Measurements from ENCODE around the gene MELTF. TPM values are rescaled to one million over a fixed set of nuclear protein-coding genes. Genes with fewer than 3 reads are reported as not detected.

Gene MELTF
- total RNA-seq, 6 experiments from 2014 or later = 0.42 to 5.3 (median 2.0) TPM

DNA sequence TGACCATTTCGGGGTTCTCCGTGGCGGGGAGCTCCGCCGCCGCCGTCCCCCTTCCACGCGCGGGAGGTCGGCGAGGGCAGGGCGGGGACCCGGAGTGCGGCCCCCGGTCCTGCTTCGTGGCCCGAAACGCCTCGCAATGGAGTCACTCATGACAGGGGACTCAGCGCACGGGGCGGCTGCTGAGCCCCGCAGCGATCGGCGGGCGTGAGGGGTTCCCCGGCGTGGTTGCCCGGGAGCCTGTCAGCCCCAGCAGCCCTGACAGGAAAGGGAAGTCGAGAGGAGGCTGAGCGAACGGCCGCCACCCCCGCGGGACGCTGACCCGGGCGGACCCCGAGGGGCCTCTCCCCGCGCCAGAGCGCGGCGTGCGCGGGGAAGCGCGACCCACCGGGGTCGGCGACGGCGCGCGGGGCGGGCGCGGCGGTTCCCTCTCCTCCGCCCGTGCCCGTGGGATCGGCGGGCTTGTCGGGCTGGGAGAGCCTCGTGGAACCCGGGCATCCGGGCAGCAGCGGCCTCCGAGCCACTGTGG is 60.4 kb downstream of the MELTF start:
- H3K9me3 ChIP-seq = no peaks in the 10 kb centered on the region
- ATAC-seq (peak; percentile 26 to 47 (median 32)), DNase-seq (peak in 1 of 3 donors; percentile 55)
- peaks cover 0 to 6% (median 0%) of the 10 kb centered on the region in 4 donors for H3K4me1 ChIP-seq
- no CpG with 5 or more reads among the region's 72 CpGs for WGBS (ENCODE audit: insufficient coverage, low coverage, low lambda C conversion rate, missing lambda C conversion rate)
- peak overlapping the region; percentile 70 to 90 (median 74) for H3K4me3 ChIP-seq
- TF ChIP-seq, protein P1, sequence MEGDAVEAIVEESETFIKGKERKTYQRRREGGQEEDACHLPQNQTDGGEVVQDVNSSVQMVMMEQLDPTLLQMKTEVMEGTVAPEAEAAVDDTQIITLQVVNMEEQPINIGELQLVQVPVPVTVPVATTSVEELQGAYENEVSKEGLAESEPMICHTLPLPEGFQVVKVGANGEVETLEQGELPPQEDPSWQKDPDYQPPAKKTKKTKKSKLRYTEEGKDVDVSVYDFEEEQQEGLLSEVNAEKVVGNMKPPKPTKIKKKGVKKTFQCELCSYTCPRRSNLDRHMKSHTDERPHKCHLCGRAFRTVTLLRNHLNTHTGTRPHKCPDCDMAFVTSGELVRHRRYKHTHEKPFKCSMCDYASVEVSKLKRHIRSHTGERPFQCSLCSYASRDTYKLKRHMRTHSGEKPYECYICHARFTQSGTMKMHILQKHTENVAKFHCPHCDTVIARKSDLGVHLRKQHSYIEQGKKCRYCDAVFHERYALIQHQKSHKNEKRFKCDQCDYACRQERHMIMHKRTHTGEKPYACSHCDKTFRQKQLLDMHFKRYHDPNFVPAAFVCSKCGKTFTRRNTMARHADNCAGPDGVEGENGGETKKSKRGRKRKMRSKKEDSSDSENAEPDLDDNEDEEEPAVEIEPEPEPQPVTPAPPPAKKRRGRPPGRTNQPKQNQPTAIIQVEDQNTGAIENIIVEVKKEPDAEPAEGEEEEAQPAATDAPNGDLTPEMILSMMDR (IDR thresholded peaks at IDR 0.05) = no peak
- TF ChIP-seq POLR2A (IDR thresholded peaks at IDR 0.05) = no peak
- H3K27me3 ChIP-seq = no peaks in the 10 kb centered on the region
- no peaks in the 10 kb centered on the region for H3K36me3 ChIP-seq
- H3K27ac ChIP-seq = peak overlapping the region in 2 of 3 donors; percentile 22 to 67
- intact Hi-C loops (cut with DNase I) = loop anchor here in 1 of 2 donors (10.0 kb wide), 1 partner anchor 124 kb away; no protein-coding TSS in a partner anchor

DNA sequence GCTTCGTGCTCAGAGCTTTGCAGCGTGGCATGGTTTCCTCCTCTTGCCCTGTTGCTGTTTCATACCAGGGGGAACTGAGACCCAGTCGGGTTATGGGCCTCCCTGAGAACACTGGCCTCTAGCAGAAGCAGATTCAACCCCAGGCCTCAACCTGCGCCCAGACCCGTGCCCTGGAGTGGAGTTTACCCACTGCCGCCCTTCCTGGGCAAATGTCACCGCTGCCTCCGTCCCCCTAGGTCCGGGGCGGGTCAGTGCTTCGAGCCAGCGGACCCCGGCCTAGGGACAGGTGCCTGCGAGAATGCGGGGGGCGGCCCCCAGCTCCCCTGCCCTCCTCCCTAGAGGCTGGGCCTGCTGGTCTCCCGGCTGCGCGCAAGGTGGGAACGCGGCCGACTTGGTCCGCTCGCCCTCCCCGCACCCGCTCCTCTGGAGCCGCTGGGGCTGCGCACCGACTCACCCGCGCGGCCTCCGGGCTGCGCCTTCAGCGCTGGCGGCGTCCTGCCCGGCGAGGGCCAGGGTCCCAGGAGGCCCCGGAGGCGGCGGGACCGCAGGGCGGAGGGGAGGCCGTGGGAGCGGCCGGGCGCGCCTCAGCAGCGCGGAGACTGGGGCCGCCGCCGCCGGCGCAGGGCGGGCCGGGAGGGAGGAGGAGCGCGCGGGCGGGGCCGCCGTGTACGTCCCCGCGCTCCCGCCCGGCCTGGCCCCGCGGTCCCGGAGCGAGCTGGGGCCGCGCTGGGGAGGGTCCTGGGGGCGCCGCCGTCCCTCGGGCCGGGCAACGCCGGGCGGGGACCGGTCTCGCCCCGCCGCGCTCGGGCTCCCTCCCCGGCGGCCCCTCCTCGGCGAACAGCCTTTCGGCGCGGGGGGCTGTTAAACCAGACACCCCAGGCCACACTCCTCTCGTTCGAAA is 61.1 kb downstream of the MELTF start, which contains the start of gene PIGZ:
Gene PIGZ, minus strand, starts transcription at position 601 of the 901 bp plus-strand sequence. CDS start 16,802 bp downstream, outside the sequence.
- intact Hi-C loops (cut with DNase I) = loop anchor here in 1 of 2 donors (10.0 kb wide), 1 partner anchor 124 kb away; no protein-coding TSS in a partner anchor
- Histone ChIP-seq H3K4me1 (peaks cover 0 to 6% (median 0%) of the 10 kb centered on the region in 4 donors), H3K27me3 (no peaks in the 10 kb centered on the region), H3K27ac (peak within 1 kb of the TSS in 2 of 3 donors; percentile 22 to 67), H3K36me3 (no peaks in the 10 kb centered on the region), H3K4me3 (peak within 1 kb of the TSS; percentile 70 to 90 (median 79)), H3K9me3 (no peaks in the 10 kb centered on the region)
- TF ChIP-seq, protein P1 (IDR thresholded peaks at IDR 0.05) = no peak
- TF ChIP-seq POLR2A (IDR thresholded peaks at IDR 0.05) = peak; percentile 38
- WGBS (ENCODE audit: insufficient coverage, low coverage, low lambda C conversion rate, missing lambda C conversion rate) = no CpG with 5 or more reads among the region's 98 CpGs
- ATAC-seq (peak; percentile 77 to 85 (median 83)), DNase-seq (peak in 1 of 3 donors; percentile 53)

DNA sequence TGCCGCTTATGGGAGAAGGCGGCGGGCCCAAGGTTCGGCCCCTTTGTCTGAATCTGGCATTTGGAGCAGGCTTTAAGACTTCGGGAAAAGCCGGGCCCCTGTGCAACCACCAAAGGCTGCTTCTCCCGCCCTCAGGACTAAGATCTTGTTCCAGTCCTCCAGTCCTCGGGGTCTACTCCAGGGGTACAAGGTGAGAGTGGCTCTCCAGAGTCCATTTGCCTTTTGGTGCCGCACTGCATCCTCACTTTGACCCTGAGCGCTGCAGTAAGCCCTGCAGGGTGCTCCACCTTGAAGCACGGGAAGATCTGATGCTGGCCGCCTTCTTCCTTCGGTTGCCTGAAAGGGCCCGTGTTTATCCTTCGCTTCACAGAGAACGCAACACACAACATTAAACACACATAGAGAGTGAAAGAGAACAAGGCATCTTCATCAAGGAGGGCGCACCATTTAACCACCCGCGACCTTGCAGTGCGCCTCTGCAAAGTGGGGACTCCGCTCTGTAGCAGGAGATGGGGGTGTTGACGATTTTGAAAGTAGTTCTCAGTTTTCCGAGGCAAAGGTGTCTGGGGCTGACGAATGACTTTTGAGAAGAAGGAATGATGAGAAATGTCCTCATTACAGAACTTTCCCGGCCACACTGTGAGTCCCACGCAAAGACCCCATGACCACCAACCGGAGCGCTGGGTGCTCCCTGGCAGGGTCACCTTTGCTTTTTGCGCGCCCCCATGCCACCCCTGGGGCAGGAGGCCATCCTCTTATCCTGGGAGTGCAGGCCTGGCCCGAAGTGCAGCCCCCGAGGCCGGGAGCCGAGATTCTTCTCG is 62.0 kb downstream of the MELTF start:
- Histone ChIP-seq H3K9me3 (no peaks in the 10 kb centered on the region), H3K4me3 (peak overlapping the region; percentile 70 to 90 (median 79)), H3K36me3 (no peaks in the 10 kb centered on the region), H3K27me3 (no peaks in the 10 kb centered on the region), H3K4me1 (peaks cover 0 to 6% (median 0%) of the 10 kb centered on the region in 4 donors), H3K27ac (no peak overlapping the region)
- ATAC-seq (no peak), DNase-seq (no peak)
- intact Hi-C loops (cut with DNase I) = loop anchor here in 1 of 2 donors (10.0 kb wide), 1 partner anchor 123 kb away; no protein-coding TSS in a partner anchor
- TF ChIP-seq, protein P1 (IDR thresholded peaks at IDR 0.05) = no peak
- no peak for TF ChIP-seq POLR2A (IDR thresholded peaks at IDR 0.05)
- WGBS (ENCODE audit: insufficient coverage, low coverage, low lambda C conversion rate, missing lambda C conversion rate) = 85% methylated on average over 12 of the region's 35 CpGs

Measured in right lobe of liver (tissue), 6 donors.